ENCODE data around the gene MTARC1.

The MTARC1 gene

GRCh38 chr1:220769205-220769604 lies 17.5 kb upstream of the MTARC1 start:
- no peak for DNase-seq (ENCODE audit: extremely low read depth in 1 of 2, low read depth in 1 of 2)

- DNase-seq (ENCODE audit: extremely low read depth in 1 of 2, low read depth in 1 of 2), result no peak
These were observed 16.3 kb upstream of the MTARC1 start for GRCh38 chr1:220770245-220770913.

- DNase-seq (ENCODE audit: extremely low read depth in 1 of 2, low read depth in 1 of 2), result no peak
These were observed 13.9 kb upstream of the MTARC1 start for GRCh38 chr1:220772846-220773245.

- peak in 1 of 2 donors; percentile 14 for DNase-seq (ENCODE audit: extremely low read depth in 1 of 2, low read depth in 1 of 2)
These were observed 11.4 kb upstream of the MTARC1 start for GRCh38 chr1:220775240-220775853.

GRCh38 chr1:220776254-220776653 lies 10.5 kb upstream of the MTARC1 start:
- DNase-seq (ENCODE audit: extremely low read depth in 1 of 2, low read depth in 1 of 2), result no peak

- peak in 1 of 2 donors; percentile 50 for DNase-seq (ENCODE audit: extremely low read depth in 1 of 2, low read depth in 1 of 2)
These were observed 9.9 kb upstream of the MTARC1 start for GRCh38 chr1:220776720-220777326.

- no peak for DNase-seq (ENCODE audit: extremely low read depth in 1 of 2, low read depth in 1 of 2)
These were observed 3.3 kb upstream of the MTARC1 start for GRCh38 chr1:220783453-220783852.

- no peak for DNase-seq (ENCODE audit: extremely low read depth in 1 of 2, low read depth in 1 of 2)
These were observed 2.0 kb upstream of the MTARC1 start for GRCh38 chr1:220784751-220785150.

- no peak for DNase-seq (ENCODE audit: extremely low read depth in 1 of 2, low read depth in 1 of 2)
These were observed 1.3 kb upstream of the MTARC1 start for GRCh38 chr1:220785166-220786056.

- no peak for DNase-seq (ENCODE audit: extremely low read depth in 1 of 2, low read depth in 1 of 2)
These were observed 716 bp upstream of the MTARC1 start for GRCh38 chr1:220786057-220786336.

- DNase-seq (ENCODE audit: extremely low read depth in 1 of 2, low read depth in 1 of 2), result no peak
These were observed 431 bp downstream of the MTARC1 start for GRCh38 chr1:220787069-220787619.

GRCh38 chr1:220788900-220789299 lies 2.2 kb downstream of the MTARC1 start:
- DNase-seq (ENCODE audit: extremely low read depth in 1 of 2, low read depth in 1 of 2), result no peak

- no peak for DNase-seq (ENCODE audit: extremely low read depth in 1 of 2, low read depth in 1 of 2)
These were observed 2.9 kb downstream of the MTARC1 start for GRCh38 chr1:220789532-220790147.

GRCh38 chr1:220791285-220791684 lies 4.6 kb downstream of the MTARC1 start:
- DNase-seq (ENCODE audit: extremely low read depth in 1 of 2, low read depth in 1 of 2), result no peak

- DNase-seq (ENCODE audit: extremely low read depth in 1 of 2, low read depth in 1 of 2), result no peak
These were observed 5.2 kb downstream of the MTARC1 start for GRCh38 chr1:220791956-220792355.

- DNase-seq (ENCODE audit: extremely low read depth in 1 of 2, low read depth in 1 of 2), result no peak
These were observed 9.8 kb downstream of the MTARC1 start for GRCh38 chr1:220796530-220796929.

- no peak for DNase-seq (ENCODE audit: extremely low read depth in 1 of 2, low read depth in 1 of 2)
These were observed 10.3 kb downstream of the MTARC1 start for GRCh38 chr1:220797044-220797443.

GRCh38 chr1:220797553-220797952 lies 10.8 kb downstream of the MTARC1 start:
- DNase-seq (ENCODE audit: extremely low read depth in 1 of 2, low read depth in 1 of 2), result no peak

- DNase-seq (ENCODE audit: extremely low read depth in 1 of 2, low read depth in 1 of 2), result no peak
These were observed 11.6 kb downstream of the MTARC1 start for GRCh38 chr1:220798338-220798737.

- DNase-seq (ENCODE audit: extremely low read depth in 1 of 2, low read depth in 1 of 2), result no peak
These were observed 13.5 kb downstream of the MTARC1 start for GRCh38 chr1:220800262-220800661.
